ENCODE data around the gene SPAAR. TPM values are rescaled to one million over a fixed set of nuclear protein-coding genes. Genes with fewer than 3 reads are reported as not detected.
"Not testable (repeated sequence)": the region's sequence is repeated elsewhere in the genome, so short reads cannot be mapped to it uniquely, and the experiment has no call there.

Gene SPAAR
- polyA plus RNA-seq, 1 experiment: 0.32 TPM

DNA sequence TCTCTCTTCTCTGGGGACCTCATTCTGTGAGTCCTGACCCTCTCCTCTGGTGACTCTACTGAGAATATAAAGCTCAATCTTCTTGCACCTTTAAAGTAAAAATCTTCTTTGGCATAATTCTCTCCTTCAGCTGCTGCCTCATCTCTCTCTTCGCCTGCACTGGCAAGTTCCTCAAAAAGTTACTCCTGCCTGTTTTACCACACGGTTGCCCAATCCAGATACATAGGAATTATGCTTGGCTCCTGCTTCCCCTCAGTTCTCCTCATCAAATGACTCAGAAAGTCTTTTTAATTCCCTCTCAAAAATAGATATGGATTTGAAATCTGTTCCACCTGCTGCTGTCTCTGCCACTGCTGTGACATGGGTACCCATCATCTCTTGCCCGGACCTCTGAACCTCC is 17.6 kb upstream of the SPAAR start:
- CTCF ChIA-PET: interaction anchor here (1.0 to 7.8 kb wide), 7 partner anchors 10 to 117 kb away, joined by 3 to 38 read pairs (median 7); partner anchors contain the start of genes HINT2 and HRCT1
- H3K36me3 ChIP-seq (ENCODE audit: control insufficient read depth, insufficient read depth, low read length): no peaks in the 10 kb centered on the region
- TF ChIP-seq CTCF (IDR thresholded peaks at IDR 0.05; ENCODE audit: insufficient read depth, low read depth, low read length): no peak
- peaks cover 10% of the 10 kb centered on the region for H3K27me3 ChIP-seq (ENCODE audit: control insufficient read depth, insufficient read depth, low read length)
- no peak for DNase-seq (ENCODE audit: low read depth)
- H3K4me3 ChIP-seq (ENCODE audit: low read depth, low read length): no peak overlapping the region
- POLR2A ChIA-PET: no interaction called here

DNA sequence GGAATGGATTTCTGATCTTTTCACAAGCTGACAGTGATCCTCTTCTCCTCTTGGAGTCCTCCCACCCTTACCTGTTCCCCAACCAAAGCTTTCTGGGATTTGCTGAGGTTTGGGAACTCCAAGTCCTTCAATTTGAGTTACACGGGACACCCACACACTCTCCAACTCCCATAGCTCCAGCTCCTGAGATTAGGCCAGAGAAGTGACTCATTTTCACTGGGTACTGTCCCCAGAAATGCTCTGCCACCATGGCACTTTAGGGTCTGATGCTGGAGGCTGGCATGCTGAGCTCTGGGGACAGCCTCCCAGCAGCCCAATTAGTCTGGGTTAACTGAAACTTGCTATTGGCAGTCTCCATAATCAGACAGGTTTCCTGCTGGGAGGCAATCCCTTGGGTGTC is 17.2 kb upstream of the SPAAR start:
- H3K4me3 ChIP-seq (ENCODE audit: low read depth, low read length): no peak overlapping the region
- ChIA-PET POLR2A (no interaction called here), CTCF (interaction anchor here (1.0 to 7.8 kb wide), 6 partner anchors 10 to 117 kb away, joined by 3 to 38 read pairs (median 8); partner anchors contain the start of gene HRCT1)
- no peak for TF ChIP-seq CTCF (IDR thresholded peaks at IDR 0.05; ENCODE audit: insufficient read depth, low read depth, low read length)
- H3K36me3 ChIP-seq (ENCODE audit: control insufficient read depth, insufficient read depth, low read length): no peaks in the 10 kb centered on the region
- DNase-seq (ENCODE audit: low read depth): no peak
- H3K27me3 ChIP-seq (ENCODE audit: control insufficient read depth, insufficient read depth, low read length): peaks cover 10% of the 10 kb centered on the region

DNA sequence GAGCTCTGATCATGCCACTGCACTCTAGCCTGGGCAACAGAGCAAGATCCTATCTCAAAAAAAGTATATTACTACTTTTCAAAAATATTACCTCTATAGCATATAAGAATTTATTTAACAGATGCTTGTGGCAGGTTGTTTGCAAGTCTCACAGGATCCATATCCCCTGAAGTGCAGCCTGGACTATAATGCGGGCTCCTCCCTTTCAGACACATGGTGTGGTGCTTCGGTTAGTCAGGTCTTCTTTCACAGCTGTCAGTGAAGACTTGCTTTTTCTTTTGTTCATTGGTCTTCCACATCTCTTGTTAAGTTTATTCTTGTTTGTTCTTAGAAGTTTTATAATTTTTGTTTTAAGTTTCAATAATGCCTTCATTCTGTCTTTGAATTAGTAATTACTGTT is 12.7 kb upstream of the SPAAR start:
- POLR2A ChIA-PET: no interaction called here
- Histone ChIP-seq H3K36me3 (ENCODE audit: control insufficient read depth, insufficient read depth, low read length) (no peaks in the 10 kb centered on the region), H3K4me3 (ENCODE audit: low read depth, low read length) (no peak overlapping the region), H3K27me3 (ENCODE audit: control insufficient read depth, insufficient read depth, low read length) (peaks cover 7% of the 10 kb centered on the region; the same call in 1 of the 2 replicates)
- CTCF ChIA-PET: interaction anchor here (1.0 to 1.9 kb wide), 4 partner anchors 11 to 106 kb away, joined by 4 to 8 read pairs (median 6); no protein-coding TSS in a partner anchor
- TF ChIP-seq CTCF (IDR thresholded peaks at IDR 0.05; ENCODE audit: insufficient read depth, low read depth, low read length): no peak
- DNase-seq (ENCODE audit: low read depth): no peak

DNA sequence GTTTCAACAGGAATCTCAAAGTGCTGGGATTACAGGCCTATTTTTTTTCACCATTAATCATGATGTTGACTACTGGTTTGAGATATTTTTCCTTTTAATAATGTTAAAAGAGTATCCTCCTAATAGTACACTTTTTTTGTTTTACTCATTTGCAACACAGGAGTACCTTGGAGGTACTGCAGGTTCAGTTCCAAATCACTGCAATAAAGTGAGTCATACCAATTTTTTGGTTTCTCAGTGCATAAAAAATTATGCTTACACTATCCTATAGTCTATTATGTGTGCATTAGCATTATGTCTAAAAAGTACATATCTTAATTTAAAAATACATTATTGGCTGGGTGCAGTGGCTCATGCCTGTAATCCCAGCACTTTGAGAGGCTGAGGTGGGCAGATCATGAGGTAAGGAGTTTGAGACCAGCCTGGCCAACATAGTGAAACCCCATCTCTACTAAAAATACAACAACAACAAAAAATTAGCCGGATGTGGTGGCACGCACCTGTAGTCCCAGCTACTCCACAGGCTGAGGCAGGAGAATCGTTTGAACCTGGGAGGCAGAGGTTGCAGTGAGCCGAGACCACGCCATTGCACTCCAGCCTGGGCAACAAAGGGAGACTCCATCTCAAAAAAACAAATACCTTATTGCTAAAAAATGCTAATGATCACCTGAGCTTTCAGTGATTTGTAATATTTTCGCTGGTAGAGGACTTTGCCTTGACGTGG is 11.8 kb upstream of the SPAAR start:
- POLR2A ChIA-PET: interaction anchor here (0.7 kb wide), 1 partner anchor 752 kb away, joined by 3 read pairs; no protein-coding TSS in a partner anchor
- not testable (repeated sequence) for H3K4me3 ChIP-seq (ENCODE audit: low read depth, low read length); H3K36me3 ChIP-seq (ENCODE audit: control insufficient read depth, insufficient read depth, low read length); DNase-seq (ENCODE audit: low read depth); H3K27me3 ChIP-seq (ENCODE audit: control insufficient read depth, insufficient read depth, low read length)
- CTCF ChIA-PET: interaction anchor here (0.7 to 1.9 kb wide), 6 partner anchors 11 to 191 kb away, joined by 3 to 8 read pairs (median 4); no protein-coding TSS in a partner anchor

GRCh38 chr9:35898337-35898736 is 11.0 kb upstream of the SPAAR start:
- H3K4me3 ChIP-seq (ENCODE audit: low read depth, low read length): no peak overlapping the region
- H3K36me3 ChIP-seq (ENCODE audit: control insufficient read depth, insufficient read depth, low read length): no peaks in the 10 kb centered on the region
- no peak for DNase-seq (ENCODE audit: low read depth)
- ChIA-PET POLR2A (interaction anchor here (0.6 to 0.7 kb wide), 2 partner anchors 9 to 751 kb away, joined by 3 read pairs; no protein-coding TSS in a partner anchor), CTCF (interaction anchor here (0.7 to 1.9 kb wide), 9 partner anchors 12 to 192 kb away, joined by 3 to 8 read pairs (median 4); no protein-coding TSS in a partner anchor)
- TF ChIP-seq CTCF (IDR thresholded peaks at IDR 0.05; ENCODE audit: insufficient read depth, low read depth, low read length): no peak
- H3K27me3 ChIP-seq (ENCODE audit: control insufficient read depth, insufficient read depth, low read length): peaks cover 7% of the 10 kb centered on the region; the same call in 1 of the 2 replicates
